Subcutaneous adipose tissue (tissue), 4 donors: ENCODE results near the gene FCHO2. TPM values are rescaled to one million over a fixed set of nuclear protein-coding genes. Genes with fewer than 3 reads are reported as not detected.

ENCODE experiments used
- CTCF ChIP-seq: fragments of 450-650 bp; IDR thresholded peaks from one replicate; pipeline ENCODE4 v1.5.1; 2016; ENCODE audit warnings: low read depth, mild to moderate bottlenecking, control low read depth, antibody characterized with exemption, moderate library complexity
- total RNA-seq, 4 donors: library from RNA; depleted of rRNA; stranded (reverse); fragments of >200 nt; gene quantifications; one replicate each; pipeline ENCODE4 v1.1.0, GENCODE V29; 2016

FCHO2 gene
- total RNA-seq, 4 donors from 2014 or later = 36.0 to 92.8 (median 65.8) TPM

GRCh38 chr5:73042993-73043392 is 87.2 kb downstream of the FCHO2 start:
- TF ChIP-seq CTCF = no peak

- TF ChIP-seq CTCF = no peak
Measured at GRCh38 chr5:73044546-73044945, 88.7 kb downstream of the FCHO2 start.

GRCh38 chr5:73045623-73046022 is 89.8 kb downstream of the FCHO2 start:
- no peak for TF ChIP-seq CTCF

GRCh38 chr5:73061593-73061992 is 105.8 kb downstream of the FCHO2 start:
- TF ChIP-seq CTCF = no peak

DNA sequence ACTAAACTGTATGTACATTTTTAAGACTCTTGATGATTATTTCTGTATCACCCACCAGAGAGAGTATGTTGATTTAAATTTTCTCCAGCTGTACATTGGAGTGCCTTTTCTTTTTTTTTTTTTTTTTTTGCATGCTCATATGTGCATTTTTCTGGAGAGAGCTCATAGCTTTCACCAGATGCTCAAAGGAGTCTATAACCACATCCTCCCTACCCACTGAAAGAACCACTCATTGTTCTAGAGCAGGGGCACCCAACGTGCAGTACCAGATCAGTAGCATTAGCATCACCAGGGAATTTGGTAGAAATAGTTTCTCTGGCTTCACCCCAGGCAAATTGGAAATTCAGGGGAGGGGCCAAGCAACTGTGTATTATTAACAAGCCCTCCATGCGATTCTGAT is 110.6 kb downstream of the FCHO2 start:
- no peak for TF ChIP-seq CTCF

DNA sequence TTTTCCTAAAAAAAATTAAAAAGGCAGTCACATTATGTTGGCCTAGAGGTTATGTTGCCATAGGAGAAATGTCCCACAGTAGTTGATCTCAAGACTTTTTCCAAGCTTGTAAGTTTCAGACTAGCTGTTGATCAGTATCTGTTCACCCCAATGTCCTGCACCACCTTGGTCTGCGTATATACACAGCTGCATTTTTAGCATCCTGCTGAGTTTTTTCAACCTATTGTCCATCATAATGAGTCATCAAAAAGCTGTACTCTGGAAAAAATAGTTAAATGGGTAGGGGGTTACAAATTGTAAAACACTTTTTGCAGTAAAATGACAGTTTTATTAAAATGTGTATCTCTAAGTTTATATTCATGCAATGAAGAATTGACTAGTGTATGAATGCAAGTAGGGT is 111.4 kb downstream of the FCHO2 start:
- no peak for TF ChIP-seq CTCF

- no peak for TF ChIP-seq CTCF
Measured at GRCh38 chr5:73081093-73081492, 125.3 kb downstream of the FCHO2 start.
